Anterior cingulate cortex (tissue), 58 donors: ENCODE data around the gene CHD5.
A peak's percentile ranks its signal among the peaks of the same experiment; 100 is the strongest.

ENCODE experiments used
- DNase-seq, 58 donors: peaks; one replicate each; lab custom pipeline; 2025; lab: John Stamatoyannopoulos, UW

The CHD5 gene

DNA sequence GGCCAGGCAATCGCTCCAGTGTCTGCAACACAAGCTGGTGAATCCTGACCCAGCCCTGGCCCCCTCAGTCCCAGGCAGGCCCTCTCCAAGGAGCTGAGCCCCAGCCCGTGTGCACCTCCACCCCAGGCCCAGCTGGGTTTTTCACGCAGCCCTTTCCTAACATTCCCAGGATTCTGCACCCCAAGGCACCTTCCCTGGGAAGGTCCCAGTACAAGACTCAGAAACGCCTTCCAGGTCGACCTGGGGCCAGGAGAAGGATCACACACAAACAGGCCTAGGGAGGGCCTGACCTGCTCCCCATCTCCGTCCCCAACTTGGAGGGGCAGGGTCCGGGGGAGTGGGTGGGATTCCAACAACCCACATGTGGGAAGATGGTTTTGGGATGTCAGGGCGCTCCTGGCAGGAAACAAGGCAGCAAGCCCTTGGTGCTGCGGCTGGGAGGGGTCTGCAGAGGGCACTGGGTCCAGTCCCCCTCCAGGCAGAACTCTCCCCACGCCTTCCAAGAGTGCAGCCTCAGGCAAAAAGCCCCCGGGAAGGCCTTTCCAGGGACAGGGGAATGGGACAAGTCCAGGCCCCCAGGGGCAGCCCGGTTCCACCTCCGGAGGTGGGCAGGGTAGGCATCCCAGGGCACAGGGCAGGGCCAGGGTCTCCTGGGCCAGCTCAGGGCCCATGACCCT is 76.1 kb downstream of the CHD5 start:
- DNase-seq: no peak

DNA sequence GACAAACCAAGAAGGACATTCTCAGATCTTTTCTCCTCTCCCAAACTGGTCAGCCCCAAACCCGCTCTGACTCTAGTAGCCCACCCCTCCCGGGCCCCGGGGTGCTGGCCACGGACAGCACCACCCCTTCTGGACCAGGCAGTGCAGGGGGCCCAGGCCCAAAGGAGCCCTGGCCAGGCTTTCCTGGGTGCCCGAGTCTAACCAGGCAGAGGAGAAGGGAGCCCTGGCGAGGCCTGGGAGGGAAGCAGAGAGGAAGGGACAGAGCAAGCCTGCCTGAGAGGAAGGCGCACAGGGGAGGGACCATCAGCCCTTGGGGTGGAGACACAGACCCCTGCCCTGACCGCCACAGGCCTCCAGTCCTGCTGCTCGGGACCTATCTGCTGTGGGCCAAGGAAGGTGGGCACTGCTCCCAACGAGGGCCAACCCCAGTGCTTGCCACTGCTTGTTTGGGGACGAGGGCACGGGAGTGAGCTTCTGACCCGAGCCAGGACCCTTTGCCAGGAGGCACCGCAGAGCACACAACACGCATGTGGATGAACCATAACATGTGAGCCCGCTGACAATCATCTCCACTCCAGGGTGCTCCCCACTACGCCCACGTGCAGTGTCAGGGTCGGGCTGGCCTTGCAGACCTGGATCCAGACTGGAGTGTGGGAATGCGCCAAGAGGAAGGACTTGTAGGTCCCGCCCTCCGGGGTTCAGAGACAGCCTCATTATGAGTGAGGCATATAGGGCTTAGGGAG is 76.8 kb downstream of the CHD5 start:
- DNase-seq: no peak

DNA sequence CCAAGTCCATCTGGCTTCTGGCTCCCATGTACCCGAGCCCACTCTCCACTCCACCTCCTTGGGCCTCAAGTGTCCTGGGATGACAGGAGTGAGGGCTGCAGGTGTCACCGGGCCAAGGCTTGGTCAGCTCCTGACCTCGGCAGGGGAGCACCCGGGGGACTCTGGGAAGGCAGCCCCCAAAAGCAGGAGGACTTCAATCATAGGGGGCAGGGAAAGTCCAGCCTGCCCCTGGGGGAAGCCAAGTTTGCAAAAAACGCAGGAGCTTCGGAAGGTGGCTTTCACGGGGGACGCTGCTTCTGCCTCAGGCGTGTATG is 77.6 kb downstream of the CHD5 start:
- no peak for DNase-seq

DNA sequence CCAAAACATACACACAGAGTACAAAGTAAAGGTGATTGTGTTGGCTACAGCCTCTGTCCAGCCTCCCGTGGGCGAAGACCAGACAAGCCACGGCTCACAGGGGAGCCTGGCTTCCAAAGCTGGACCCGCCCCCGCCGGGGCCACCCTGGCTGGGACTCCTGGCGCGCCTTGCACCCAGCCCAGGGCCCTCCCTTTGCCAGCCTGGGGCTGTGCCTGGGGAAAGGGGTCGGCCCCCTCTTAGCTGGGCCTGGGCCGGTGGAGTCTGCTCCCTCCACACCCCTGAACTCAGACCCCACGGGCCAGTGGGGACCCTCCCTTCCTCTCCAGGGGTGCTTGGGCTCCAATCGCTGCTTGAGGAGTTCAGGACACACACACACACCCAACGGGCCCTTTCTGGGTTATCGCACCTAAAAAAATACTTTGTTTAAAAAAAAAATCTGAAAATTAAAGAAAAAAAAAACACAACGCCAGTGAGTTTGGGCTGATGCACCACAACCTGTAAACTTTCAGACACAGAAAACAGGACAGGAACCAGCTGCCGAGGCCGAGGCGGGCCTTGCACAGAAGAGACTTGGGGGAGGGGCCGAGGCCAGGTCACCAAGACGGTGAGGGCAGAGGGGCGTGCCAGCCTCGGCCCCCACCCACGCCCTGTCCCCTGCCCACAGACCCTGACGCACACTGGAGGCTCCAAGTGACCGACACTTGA is 78.1 kb downstream of the CHD5 start:
- no peak for DNase-seq

DNA sequence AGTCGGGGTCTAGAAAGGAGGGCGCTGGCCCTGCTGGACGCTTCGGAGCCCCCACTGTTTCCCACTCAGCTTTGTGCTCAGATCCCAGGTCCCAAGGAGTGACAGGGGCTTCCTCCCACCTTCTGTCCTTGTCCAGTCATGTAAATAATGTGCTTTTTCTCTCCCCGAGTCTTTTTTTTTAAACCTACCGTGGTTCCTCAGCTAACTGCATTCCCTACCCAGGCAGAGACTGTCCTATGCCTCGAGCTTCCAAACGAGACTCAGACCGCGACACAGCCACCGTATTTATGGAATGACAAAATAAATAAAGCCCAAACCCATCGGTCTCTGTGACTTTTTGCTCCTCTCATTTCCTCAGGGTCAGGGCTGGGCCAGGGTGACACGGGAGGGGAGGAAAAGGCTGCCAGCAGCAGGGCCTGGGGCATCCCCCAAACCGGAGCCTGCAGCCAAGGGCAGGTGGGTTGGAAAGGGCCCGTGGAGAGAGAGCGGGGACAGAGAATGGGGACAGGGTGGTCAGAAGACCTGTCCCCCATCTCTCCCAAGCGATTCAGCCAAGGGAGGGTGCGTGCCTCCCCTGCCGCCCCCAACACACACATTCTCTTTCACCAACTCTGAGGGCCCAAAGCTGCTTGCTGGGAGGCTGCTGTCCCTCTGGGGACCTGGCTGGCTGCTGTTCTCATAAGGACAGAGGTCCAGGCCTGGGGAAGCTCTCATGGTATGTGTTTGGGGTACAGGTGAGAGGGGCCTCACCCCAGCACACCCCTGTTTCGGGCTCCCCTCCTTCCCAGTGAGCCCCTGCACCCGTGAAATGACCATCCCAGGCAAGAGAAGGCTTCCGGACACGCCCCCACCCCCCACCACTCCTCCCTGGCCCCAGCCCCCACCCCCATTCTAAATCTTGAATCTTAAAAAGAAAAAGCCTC is 79.0 kb downstream of the CHD5 start:
- no peak for DNase-seq

DNA sequence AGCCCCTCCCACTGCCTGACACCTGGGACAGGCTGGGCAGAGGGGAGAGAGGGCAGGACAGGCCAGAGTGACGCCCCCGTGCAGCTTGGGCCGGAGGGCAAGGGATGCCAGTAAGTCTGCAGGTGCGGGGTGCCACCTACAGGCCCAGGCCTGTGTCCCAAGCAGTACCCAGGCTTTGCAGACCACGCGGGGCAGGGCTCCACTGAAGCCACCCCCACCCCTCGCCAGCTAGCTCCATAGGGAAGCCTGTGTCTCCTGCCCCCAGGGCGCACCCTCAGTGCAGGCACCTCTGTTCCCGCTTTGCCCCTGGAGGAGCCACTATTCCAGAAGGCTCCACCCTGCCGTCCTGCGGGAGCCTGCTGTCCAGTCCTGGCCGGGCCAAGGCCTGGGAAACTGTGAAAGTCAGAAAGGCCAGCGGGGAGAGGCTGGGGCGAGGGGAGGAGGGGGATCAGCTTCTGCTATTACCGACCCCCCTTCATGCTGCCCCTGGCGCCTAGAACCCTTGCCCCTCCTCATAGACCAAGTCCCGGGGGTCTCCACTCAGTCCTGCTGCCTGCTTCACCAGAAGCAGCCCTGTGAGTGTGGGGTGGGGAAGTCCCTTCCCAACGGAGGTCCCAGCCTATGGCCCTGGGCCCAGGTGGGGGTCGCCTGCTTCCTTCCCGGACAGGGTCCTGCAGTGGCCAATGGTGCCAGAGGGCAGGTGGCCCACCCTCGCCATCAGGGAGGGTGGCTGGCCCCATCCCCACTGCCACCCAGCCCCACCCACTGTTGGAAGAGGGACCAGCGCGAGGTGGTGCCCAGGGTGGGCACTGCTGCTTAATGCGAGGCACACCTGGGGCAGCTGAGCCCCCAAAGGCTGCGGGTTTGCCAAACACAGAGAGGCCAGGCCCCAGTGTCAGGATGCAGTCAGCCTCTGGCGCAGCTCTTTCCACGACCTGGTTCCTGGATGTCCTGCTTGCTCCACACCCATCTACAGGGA is 80.0 kb downstream of the CHD5 start:
- no peak for DNase-seq

DNA sequence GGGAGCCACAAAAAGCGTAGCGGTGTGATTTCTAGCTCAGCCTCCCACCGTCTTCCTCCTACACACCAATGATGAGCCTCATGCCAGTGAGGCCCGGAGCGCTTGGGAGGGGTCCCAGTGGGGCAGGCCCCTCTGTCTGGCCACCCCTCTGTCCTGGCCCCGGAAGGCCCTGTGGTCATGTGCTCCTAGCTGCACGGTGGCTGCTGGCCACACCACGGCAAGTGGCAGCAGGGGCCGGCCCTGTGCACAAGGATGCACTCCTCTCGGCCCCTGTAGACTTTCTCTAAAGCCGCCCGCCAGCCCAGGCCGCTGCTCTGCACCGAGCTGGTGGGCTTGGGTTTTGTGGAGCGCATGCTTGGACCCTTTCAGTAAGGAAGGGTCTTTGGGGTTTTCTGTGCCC is 80.8 kb downstream of the CHD5 start:
- DNase-seq: no peak

DNA sequence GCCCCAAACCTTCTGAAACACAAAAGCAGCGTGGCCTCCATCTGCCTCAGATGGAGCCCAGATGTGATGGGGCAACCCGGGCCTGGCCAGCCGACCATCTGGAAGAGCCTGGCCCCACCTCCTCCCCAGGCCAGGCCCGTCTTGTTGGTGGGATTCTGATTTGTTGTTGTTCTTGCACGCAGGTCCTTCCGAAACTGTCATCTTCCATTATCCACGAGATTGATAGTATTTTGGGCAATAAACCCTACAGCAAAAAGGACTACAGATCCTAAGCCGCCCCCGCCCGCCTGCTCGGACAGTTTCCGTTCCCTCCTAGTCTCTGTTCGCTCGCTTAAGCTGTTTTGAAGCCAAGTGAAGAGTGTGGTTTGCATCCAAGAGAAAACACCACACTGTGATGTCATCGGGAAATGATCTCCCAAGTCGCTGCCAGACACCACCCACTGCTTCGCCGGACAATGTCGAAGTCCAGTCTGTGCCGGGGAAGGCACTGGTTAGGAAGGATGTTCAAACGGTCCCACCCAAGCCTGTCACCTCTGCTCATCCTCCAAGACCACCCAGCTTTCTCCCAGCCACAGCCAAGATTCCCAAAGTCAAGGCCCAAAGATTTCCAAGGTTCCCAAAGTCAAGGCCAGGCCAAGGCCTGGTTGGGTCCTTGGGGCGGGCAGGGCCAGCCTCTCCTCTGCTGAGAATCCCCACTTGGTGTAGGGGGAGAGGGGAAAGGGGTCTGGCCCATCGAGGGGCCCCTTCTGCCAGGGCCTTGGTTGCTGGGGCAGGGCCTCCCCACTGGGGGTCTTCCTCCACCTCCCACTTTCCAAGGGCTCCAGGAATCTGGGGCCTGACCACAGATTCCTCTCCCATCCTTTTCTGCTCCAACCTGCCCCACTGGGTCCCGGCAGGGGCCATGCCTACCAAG is 81.6 kb downstream of the CHD5 start:
- peak in 18 of 58 donors; percentile 16 to 69 (median 41) for DNase-seq

DNA sequence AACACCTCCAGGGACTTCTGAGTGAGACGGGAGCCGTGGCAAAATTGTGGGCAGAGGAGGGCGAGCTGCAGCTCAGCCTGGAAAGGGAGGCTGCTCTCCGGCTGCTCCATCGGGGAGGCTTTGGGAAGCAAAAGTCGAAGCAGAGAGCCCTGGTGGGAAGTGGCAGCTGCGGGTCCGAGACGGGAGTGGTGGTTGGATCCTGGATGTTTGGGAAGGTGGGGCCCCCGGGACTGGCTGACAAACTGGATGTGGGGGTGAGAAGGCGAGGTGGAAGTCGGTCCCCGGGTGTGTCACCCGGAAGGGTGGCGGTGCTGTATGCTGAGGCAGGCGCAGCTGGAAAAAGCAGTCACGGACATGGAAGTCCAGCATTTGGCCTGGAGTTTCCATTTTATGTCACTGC is 82.3 kb downstream of the CHD5 start:
- no peak for DNase-seq

DNA sequence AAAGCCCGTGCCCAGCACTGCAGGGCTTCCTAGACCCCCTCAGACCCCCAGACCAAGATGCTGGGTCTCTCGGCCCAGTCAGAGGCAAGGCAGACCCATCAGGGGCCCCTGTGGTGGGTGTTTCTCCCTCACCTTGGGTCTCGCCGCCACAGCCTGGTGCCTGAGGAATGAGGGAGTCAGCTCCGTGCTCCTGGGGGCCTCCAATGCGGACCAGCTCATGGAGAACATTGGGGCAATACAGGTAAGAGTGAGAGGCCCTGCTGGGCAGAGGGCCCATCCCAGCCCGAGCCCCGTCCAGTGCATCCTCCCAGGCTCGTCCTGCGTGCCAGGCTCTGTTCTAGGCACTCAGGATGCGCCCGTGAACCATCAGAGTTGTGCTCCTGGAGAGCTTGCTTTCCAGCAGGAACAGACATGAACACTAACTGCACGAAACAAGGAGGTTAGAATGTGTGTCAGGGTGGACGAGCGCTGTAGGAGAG is 83.0 kb downstream of the CHD5 start:
- no peak for DNase-seq

DNA sequence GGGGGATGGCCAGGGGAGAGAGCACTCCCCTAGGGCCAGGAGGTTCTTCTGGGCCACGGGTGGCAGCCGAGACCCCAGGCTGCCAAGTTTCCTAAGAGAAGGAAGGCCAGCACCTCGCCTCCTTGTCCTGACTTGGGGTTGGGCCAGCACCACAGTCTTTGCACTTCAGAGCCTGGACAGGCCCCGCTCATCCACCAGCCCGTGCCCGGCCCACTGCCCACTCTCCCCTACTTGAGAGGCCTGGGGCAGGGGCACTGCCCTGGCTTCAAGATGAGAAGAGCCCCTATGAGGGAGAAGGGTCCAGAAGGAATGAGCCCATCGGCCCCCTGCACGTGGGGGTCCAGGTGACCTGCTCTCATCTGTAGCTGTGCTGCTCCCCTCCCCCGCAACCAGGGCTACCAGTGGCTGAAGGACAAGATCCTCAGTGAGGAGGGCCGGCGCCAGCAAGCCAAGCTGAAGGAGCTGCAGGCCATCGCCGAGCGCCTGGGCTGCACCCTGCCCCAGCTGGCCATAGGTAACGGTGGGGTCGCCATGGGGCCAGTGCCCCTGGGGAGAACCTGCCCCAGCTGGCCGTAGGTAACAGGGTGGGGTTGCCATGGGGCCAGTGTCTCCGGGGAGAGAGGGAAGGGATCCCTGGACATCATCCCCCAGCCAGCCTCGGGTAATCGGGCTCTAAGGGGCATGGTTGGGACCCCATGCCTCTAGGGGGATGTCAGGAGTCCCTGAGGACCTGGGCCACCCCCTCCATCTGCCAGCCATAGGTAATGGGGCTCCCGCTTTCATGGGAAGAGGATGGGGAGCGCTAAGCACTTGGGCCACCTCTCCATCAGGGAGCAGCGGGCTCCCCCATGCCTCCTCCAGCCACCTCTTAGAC is 83.6 kb downstream of the CHD5 start:
- DNase-seq: no peak

DNA sequence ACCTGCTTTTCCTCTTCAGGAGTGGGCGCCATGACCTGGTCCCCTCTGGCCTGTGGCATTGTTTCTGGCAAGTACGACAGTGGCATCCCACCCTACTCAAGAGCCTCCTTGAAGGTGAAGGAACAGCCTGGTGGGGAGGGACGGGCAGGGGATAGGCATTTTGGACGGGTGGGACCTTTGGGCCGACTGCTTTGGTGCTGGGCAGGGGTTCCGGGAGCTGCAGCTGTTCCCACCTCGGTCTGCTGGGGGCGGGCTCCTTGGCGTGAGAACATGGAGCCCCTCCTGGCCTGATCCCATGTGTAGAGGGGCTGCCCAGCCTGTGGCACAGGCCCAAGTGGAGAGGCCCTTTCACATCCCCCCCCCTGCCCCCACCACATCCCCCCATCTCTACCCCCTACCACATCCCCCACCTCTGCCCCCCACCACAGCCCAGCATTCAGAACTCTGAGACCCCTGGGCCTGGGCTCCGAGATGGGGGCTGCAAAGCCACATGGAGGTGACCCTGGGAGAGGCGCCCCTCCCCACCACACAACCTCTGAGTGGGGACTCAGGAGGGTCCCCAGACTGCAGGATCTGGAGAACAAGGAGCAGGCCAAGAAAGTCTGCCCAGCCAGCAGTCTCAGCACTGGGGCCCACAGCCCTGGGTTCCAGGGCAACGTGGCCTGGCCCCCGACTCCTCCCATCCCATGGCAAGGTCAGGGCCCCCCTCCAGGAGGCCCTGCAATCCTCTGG is 84.4 kb downstream of the CHD5 start:
- no peak for DNase-seq

DNA sequence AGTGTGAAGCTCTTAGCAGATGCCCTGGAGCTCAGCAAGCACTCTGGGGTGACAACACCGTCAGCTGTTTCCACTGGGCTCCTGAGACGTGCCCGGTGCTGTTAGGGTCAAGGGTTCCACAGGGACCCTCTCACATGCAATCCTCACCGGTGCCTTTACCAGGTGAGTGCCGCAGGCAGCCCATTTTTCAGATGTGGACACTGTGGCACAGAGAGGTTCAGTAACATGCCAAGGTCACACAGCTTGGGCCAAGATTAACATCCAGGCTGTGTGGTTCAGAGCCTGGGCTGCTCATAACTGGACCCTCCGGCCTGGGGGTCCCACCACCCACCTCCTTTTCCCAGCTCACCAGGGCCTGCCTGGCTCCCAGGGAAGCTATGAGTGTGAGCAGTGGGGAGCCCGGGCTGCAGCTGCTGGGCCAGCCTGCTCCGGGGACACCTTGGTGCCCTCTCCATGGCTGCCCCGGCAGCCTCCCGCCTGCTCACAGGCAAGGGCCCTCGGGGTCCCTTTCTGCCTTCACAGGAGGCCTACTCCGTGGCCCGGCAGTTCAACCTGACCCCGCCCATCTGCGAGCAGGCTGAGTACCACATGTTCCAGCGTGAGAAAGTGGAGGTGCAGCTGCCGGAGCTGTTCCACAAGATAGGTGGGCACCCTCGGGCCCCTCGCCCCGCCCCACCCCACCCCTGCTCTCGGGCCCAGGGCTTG is 85.2 kb downstream of the CHD5 start:
- no peak for DNase-seq

DNA sequence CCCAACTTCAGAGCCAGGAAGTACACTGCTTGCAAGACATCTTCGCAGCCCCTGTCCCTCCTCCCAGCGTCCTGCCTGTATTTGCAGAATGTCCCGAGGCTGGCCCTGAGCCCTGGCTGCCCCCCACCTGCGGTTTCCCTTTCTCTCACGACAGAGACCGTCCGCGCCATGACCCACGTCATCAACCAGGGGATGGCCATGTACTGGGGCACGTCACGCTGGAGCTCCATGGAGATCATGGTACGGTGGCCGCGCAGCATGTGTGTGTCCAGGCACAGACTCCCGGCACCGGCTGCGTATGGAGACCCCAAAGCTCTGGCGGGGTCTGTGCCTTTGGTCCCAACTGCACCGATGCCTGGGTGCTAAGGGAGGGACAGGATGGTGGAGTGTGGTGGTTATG is 85.9 kb downstream of the CHD5 start:
- no peak for DNase-seq

DNA sequence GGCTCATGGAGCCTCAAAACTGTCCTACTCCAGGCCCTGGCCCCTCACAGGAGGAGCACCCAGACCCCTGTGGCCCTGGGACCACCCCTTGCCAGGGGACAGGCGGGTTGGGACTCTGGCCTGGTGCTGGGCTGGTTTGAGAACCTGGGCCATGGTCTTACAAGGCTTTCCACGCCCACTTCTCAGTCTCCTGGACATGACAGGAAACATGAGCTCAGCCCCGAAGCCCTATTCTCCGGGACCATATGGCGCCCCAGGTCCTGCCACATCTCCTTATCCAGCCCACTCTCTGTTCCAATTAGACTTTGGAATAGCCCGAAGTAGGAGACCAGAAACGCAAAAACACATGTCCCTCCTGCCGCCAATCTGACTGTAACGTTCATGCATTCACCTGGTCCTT is 86.5 kb downstream of the CHD5 start:
- DNase-seq: no peak

DNA sequence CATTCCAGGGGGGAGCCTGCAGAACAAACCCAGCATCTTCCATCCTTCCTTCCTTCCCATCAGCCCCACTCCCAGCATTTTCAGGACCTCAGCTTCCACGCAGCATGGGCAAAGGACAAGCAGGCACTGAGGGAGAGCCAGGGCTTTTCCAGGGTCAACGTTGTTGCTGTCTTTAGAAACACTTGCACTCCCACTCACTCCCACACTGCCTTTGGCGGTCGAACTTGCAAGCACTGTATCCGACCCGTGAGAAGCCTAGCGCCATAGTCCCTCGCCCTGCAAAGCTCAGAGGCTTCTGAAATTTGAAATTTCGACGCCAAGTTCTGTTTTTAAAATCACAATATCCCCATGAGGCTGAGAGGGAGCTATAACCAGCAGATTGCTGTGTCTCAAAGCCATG is 87.0 kb downstream of the CHD5 start:
- DNase-seq: no peak
